SU-DHL-6 (cell line): Measurements from ENCODE around the gene AKAP11.

Experiments used
- H2AFZ ChIP-seq: fragments of 200-600 bp; sonication (generic); 2 replicates; pipeline ENCODE4 v1.6.1; 2014; ENCODE audit warnings: low read depth, mild to moderate bottlenecking, moderate library complexity, mixed read lengths, antibody characterized with exemption, low read length; ENCODE audit not compliant: severe bottlenecking
- H3F3A ChIP-seq: fragments of 200-600 bp; shearing (Covaris generic); 2 replicates; pipeline ENCODE4 v1.6.0; 2016; ENCODE audit warnings: antibody characterized with exemption, mild to moderate bottlenecking; ENCODE audit not compliant: insufficient read depth
- H3K27ac ChIP-seq: fragments of 200-600 bp; sonication (generic); 2 replicates; pipeline ENCODE4 v1.5.1; 2016; ENCODE audit warnings: low read depth, mild to moderate bottlenecking, low read length, moderate library complexity, mixed read lengths
- H3K27me3 ChIP-seq: fragments of 200-600 bp; sonication (generic), shearing (Covaris generic); 2 replicates; pipeline ENCODE4 v1.6.0; 2014; ENCODE audit warnings: mild to moderate bottlenecking, low read length
- H3K36me3 ChIP-seq: fragments of 200-600 bp; sonication (generic); 2 replicates; pipeline ENCODE4 v1.6.1; 2014; ENCODE audit warnings: mild to moderate bottlenecking, low read length, mixed read lengths
- H3K4me2 ChIP-seq: fragments of 300-600, 200-600 bp; shearing (Covaris generic), sonication (generic); 2 replicates; pipeline ENCODE4 v1.6.0; 2014; ENCODE audit warnings: low read length, low read depth, mild to moderate bottlenecking; ENCODE audit not compliant: poor library complexity, severe bottlenecking
- H3K4me3 ChIP-seq: fragments of 200-600 bp; sonication (generic); 2 replicates; pipeline ENCODE4 v1.5.1; 2014; ENCODE audit warnings: antibody characterized with exemption, low read length, mild to moderate bottlenecking, mixed read lengths; ENCODE audit not compliant: insufficient read depth, poor library complexity, severe bottlenecking
- H3K79me2 ChIP-seq: fragments of 200-600 bp; sonication (generic); 2 replicates; pipeline ENCODE4 v1.6.1; 2014; ENCODE audit warnings: mild to moderate bottlenecking, low read length, moderate library complexity; ENCODE audit not compliant: insufficient read depth
- H3K9ac ChIP-seq: fragments of 200-600 bp; sonication (generic); 2 replicates; pipeline ENCODE4 v1.7.0; 2014; ENCODE audit warnings: mild to moderate bottlenecking, low read length
- H3K9me2 ChIP-seq: fragments of 200-600 bp; sonication (generic); replicated peaks from 2 replicates; pipeline ENCODE4 v1.6.1; 2014; ENCODE audit warnings: low read length; ENCODE audit not compliant: insufficient read depth
- H3K9me3 ChIP-seq: fragments of 200-600 bp; sonication (generic); 2 replicates; pipeline ENCODE4 v1.6.1; 2014; ENCODE audit warnings: low read length, mixed read lengths; ENCODE audit not compliant: insufficient read depth
- H4K20me1 ChIP-seq: fragments of 200-600 bp; sonication (generic); 2 replicates; pipeline ENCODE4 v1.6.1; 2014; ENCODE audit warnings: low read depth, mild to moderate bottlenecking, antibody characterized with exemption, low read length, moderate library complexity, mixed read lengths
- EZH2phosphoT487 ChIP-seq: fragments of 200-600 bp; sonication (generic), shearing (Covaris generic); conservative IDR thresholded peaks from 2 replicates; pipeline ENCODE4 v1.6.1; 2018; ENCODE audit warnings: mild to moderate bottlenecking, antibody characterized with exemption, low read length, moderate library complexity, mixed read lengths
- TF ChIP-seq, protein P1 (sequence below): fragments of 200-600 bp; sonication (generic); IDR thresholded peaks from one replicate; pipeline ENCODE4 v1.5.1; 2017; ENCODE audit warnings: antibody characterized with exemption, mild to moderate bottlenecking, low read length, moderate library complexity; ENCODE audit not compliant: insufficient read depth, poor library complexity, severe bottlenecking

Gene AKAP11

DNA sequence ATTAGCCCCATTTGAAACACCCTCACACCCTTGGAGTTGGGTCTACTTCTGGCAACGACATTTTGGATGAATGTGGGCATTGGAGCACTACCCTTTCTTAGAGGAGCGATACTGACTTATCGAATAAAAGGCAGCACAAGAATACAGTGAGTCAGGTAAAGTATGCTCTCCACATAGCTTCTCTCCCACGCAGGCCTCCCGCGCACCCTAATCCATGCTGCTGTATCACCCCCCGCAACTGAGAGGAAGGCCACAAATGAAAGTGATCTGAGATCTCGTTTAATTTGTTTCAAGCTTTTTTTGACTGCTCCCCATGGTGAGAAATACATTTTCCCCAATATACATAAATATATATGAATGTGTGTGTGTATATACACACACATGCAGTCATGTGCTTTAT is 25.4 kb upstream of the AKAP11 start:
- Histone ChIP-seq H3K9me2 (no peaks in the 10 kb centered on the region), H3K36me3 (no peaks in the 10 kb centered on the region), H2AFZ (no peak overlapping the region), H4K20me1 (no peaks in the 10 kb centered on the region), H3K4me3 (no peak overlapping the region), H3K27me3 (no peaks in the 10 kb centered on the region), H3K4me2 (no peak overlapping the region), H3K79me2 (no peaks in the 10 kb centered on the region), H3F3A (no peaks in the 10 kb centered on the region), H3K9ac (no peak overlapping the region), H3K27ac (no peak overlapping the region), H3K9me3 (no peaks in the 10 kb centered on the region)
- no peak for TF ChIP-seq EZH2phosphoT487
- TF ChIP-seq, protein P1, sequence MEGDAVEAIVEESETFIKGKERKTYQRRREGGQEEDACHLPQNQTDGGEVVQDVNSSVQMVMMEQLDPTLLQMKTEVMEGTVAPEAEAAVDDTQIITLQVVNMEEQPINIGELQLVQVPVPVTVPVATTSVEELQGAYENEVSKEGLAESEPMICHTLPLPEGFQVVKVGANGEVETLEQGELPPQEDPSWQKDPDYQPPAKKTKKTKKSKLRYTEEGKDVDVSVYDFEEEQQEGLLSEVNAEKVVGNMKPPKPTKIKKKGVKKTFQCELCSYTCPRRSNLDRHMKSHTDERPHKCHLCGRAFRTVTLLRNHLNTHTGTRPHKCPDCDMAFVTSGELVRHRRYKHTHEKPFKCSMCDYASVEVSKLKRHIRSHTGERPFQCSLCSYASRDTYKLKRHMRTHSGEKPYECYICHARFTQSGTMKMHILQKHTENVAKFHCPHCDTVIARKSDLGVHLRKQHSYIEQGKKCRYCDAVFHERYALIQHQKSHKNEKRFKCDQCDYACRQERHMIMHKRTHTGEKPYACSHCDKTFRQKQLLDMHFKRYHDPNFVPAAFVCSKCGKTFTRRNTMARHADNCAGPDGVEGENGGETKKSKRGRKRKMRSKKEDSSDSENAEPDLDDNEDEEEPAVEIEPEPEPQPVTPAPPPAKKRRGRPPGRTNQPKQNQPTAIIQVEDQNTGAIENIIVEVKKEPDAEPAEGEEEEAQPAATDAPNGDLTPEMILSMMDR, result no peak

DNA sequence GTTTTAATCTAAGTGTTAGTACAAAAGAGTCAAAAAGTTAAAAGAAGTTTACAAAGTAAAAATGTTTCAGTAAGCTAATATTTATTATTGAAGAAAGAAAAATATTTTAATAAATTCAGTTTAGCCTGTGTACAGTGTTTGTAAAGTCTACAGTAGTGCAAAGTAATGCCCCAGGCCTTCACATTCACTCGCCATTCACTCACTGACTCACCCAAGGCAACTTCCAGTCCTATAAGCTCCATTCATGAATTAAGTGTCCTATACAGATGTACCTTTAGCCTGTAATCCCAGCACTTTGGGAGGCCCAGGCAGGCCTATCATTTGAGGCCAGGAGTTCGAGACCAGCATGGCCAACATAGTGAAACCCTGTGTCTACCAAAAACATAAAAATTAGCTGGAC is 24.1 kb upstream of the AKAP11 start:
- H3K27me3 ChIP-seq, result no peaks in the 10 kb centered on the region
- H3K4me3 ChIP-seq, result no peak overlapping the region
- H3K9me2 ChIP-seq, result no peaks in the 10 kb centered on the region
- H3K9ac ChIP-seq, result no peak overlapping the region
- no peaks in the 10 kb centered on the region for H3F3A ChIP-seq
- H3K79me2 ChIP-seq, result no peaks in the 10 kb centered on the region
- TF ChIP-seq, protein P1, result no peak
- TF ChIP-seq EZH2phosphoT487, result no peak
- no peak overlapping the region for H3K27ac ChIP-seq
- no peak overlapping the region for H3K4me2 ChIP-seq
- H3K36me3 ChIP-seq, result no peaks in the 10 kb centered on the region
- H4K20me1 ChIP-seq, result no peaks in the 10 kb centered on the region
- H2AFZ ChIP-seq, result no peak overlapping the region
- no peaks in the 10 kb centered on the region for H3K9me3 ChIP-seq

DNA sequence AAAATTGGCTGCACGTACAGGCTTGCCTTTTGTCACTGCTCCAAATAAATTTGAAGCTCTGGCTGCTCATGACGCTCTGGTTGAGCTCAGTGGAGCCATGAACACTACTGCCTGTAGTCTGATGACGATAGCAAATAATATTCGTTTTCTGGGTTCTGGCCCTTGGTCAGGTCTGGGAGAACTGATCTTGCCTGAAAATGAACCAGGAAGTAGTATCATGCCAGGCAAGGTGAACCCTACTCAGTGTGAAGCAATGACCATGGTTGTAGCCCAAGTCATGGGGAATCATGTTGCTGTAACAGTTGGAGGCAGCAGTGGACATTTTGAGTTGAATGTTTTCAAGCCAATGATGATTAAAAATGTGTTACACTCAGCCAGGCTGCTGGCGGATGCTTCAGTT is 16.1 kb upstream of the AKAP11 start:
- Histone ChIP-seq H3K36me3 (no peaks in the 10 kb centered on the region), H3K4me3 (no peak overlapping the region), H2AFZ (no peak overlapping the region), H4K20me1 (no peaks in the 10 kb centered on the region), H3K27ac (no peak overlapping the region), H3K4me2 (no peak overlapping the region), H3K9ac (no peak overlapping the region), H3K9me2 (no peaks in the 10 kb centered on the region), H3K79me2 (no peaks in the 10 kb centered on the region), H3K9me3 (no peaks in the 10 kb centered on the region), H3K27me3 (no peaks in the 10 kb centered on the region), H3F3A (no peaks in the 10 kb centered on the region)
- no peak for TF ChIP-seq EZH2phosphoT487
- TF ChIP-seq, protein P1, result no peak
